OCI-LY1 (cell line): Measurements from ENCODE around the gene PKD1L1.

ENCODE experiments used
- H2AFZ ChIP-seq: fragments of 200-600 bp; sonication (generic), shearing (Covaris generic); 2 replicates; pipeline ENCODE4 v1.6.0; 2014; ENCODE audit warnings: antibody characterized with exemption, mild to moderate bottlenecking, low read length
- H3F3A ChIP-seq: fragments of 200-600 bp; sonication (generic), shearing (Covaris generic); 2 replicates; pipeline ENCODE4 v1.6.0; 2014; ENCODE audit warnings: mild to moderate bottlenecking, antibody characterized with exemption, low read length, moderate library complexity; ENCODE audit not compliant: insufficient read depth
- H3K27ac ChIP-seq: fragments of 200-600 bp; sonication (generic); 2 replicates; pipeline ENCODE4 v1.5.1; 2014; ENCODE audit warnings: low read length, mixed run types, mild to moderate bottlenecking, low read depth; ENCODE audit not compliant: poor library complexity, severe bottlenecking
- H3K27me3 ChIP-seq: fragments of 200-600 bp; sonication (generic); 2 replicates; pipeline ENCODE4 v1.6.0; 2014; ENCODE audit warnings: antibody characterized with exemption, mild to moderate bottlenecking, low read length, moderate library complexity; ENCODE audit not compliant: insufficient read depth
- H3K36me3 ChIP-seq: fragments of 200-600 bp; sonication (generic); 2 replicates; pipeline ENCODE4 v1.6.1; 2014; ENCODE audit warnings: mild to moderate bottlenecking, antibody characterized with exemption, low read length, moderate library complexity, mixed read lengths; ENCODE audit not compliant: insufficient read depth
- H3K4me1 ChIP-seq: fragments of 200-600 bp; sonication (generic); 2 replicates; pipeline ENCODE4 v1.5.1; 2014; ENCODE audit warnings: mild to moderate bottlenecking, low read length, moderate library complexity; ENCODE audit not compliant: insufficient read depth, severe bottlenecking
- H3K4me2 ChIP-seq: fragments of 200-600 bp; sonication (generic), shearing (Covaris generic); 2 replicates; pipeline ENCODE4 v1.6.1; 2014; ENCODE audit warnings: low read length
- H3K4me3 ChIP-seq: fragments of 200-600 bp; sonication (generic); 2 replicates; pipeline ENCODE4 v1.5.1; 2014; ENCODE audit warnings: low read length, low read depth, mild to moderate bottlenecking, mixed read lengths; ENCODE audit not compliant: poor library complexity, severe bottlenecking
- H3K79me2 ChIP-seq: fragments of 200-600 bp; shearing (Covaris generic); 2 replicates; pipeline ENCODE4 v1.6.1; 2016; ENCODE audit warnings: mixed run types, low read length, mixed read lengths; ENCODE audit not compliant: insufficient read depth
- H3K9ac ChIP-seq: fragments of 200-600 bp; sonication (generic), shearing (Covaris generic); 2 replicates; pipeline ENCODE4 v1.6.1; 2014; ENCODE audit warnings: mild to moderate bottlenecking, low read length, mixed read lengths
- H3K9me2 ChIP-seq: fragments of 200-600 bp; sonication (generic), shearing (Covaris generic); 2 replicates; pipeline ENCODE4 v1.6.1; 2014; ENCODE audit warnings: low read depth, mild to moderate bottlenecking, low read length, mixed read lengths
- H3K9me3 ChIP-seq: fragments of 200-600 bp; shearing (Covaris generic); 2 replicates; pipeline ENCODE4 v1.6.1; 2014; ENCODE audit warnings: low read length, mixed read lengths
- H4K20me1 ChIP-seq: fragments of 200-600 bp; sonication (generic), shearing (Covaris generic); 2 replicates; pipeline ENCODE4 v1.6.0; 2016; ENCODE audit warnings: mild to moderate bottlenecking, low read length; ENCODE audit not compliant: insufficient read depth
- EZH2 ChIP-seq: fragments of 200-600 bp; sonication (generic), shearing (Covaris generic); IDR thresholded peaks from 2 replicates; pipeline ENCODE4 v1.8.0; 2017; ENCODE audit warnings: borderline replicate concordance, mixed run types, mild to moderate bottlenecking, antibody characterized with exemption, low read length, moderate library complexity, mixed read lengths
- TF ChIP-seq, protein P1 (sequence below): fragments of 200-600 bp; sonication (generic), shearing (Covaris generic); IDR thresholded peaks from 2 replicates; pipeline ENCODE4 v1.5.1; 2017; ENCODE audit warnings: mild to moderate bottlenecking, antibody characterized with exemption, low read length, moderate library complexity, mixed read lengths

Gene PKD1L1

DNA sequence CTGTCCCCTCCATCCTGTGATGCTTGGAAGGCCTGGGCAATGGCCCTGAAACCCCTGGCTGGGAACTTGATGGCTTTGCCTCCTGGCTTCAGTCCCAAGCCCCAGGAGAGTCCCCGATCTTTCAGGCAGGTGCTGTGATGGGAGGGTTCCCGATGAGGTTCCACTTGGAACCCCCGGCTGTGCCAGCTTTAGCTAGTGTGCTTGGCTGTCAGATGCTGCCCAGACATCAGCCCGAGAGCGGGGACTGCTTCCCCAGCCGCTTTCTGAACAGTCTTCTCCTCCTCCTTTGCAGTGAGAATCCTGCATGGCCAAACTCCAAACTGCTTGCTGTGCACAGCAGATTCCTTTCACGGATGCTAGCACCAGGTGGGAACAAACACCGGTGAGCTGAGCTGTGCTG is 58.1 kb downstream of the PKD1L1 start:
- H3F3A ChIP-seq: no peaks in the 10 kb centered on the region
- peaks cover 16% of the 10 kb centered on the region; the same call in 1 of the 2 replicates for H3K27me3 ChIP-seq
- H3K9me2 ChIP-seq: no peaks in the 10 kb centered on the region
- no peaks in the 10 kb centered on the region for H3K4me1 ChIP-seq
- H3K27ac ChIP-seq: no peak overlapping the region
- no peak overlapping the region for H3K4me2 ChIP-seq
- H3K79me2 ChIP-seq: no peaks in the 10 kb centered on the region
- H3K36me3 ChIP-seq: no peaks in the 10 kb centered on the region
- H3K4me3 ChIP-seq: no peak overlapping the region
- no peaks in the 10 kb centered on the region for H4K20me1 ChIP-seq
- no peak for TF ChIP-seq EZH2
- TF ChIP-seq, protein P1, sequence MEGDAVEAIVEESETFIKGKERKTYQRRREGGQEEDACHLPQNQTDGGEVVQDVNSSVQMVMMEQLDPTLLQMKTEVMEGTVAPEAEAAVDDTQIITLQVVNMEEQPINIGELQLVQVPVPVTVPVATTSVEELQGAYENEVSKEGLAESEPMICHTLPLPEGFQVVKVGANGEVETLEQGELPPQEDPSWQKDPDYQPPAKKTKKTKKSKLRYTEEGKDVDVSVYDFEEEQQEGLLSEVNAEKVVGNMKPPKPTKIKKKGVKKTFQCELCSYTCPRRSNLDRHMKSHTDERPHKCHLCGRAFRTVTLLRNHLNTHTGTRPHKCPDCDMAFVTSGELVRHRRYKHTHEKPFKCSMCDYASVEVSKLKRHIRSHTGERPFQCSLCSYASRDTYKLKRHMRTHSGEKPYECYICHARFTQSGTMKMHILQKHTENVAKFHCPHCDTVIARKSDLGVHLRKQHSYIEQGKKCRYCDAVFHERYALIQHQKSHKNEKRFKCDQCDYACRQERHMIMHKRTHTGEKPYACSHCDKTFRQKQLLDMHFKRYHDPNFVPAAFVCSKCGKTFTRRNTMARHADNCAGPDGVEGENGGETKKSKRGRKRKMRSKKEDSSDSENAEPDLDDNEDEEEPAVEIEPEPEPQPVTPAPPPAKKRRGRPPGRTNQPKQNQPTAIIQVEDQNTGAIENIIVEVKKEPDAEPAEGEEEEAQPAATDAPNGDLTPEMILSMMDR: no peak
- no peak overlapping the region for H3K9ac ChIP-seq
- no peaks in the 10 kb centered on the region for H3K9me3 ChIP-seq
- no peak overlapping the region for H2AFZ ChIP-seq

DNA sequence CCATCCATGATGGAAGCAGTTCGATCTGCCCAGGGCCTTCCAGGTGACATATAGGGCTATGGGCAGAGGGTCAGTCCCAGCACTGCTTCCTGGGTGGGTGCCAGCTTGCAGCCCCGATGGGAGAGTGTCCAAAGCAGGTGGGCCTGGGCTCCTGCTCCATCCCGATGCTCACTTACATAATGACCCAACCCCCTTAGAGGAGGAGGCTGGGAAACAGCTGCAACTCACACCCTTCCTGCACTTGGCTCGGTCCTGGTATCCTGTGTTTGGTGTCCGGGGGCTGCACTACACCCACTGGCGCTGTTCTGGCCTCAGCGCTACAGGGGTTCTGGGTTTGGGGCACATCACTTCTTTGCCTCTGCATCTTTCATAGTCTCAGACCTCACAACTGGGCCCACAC is 58.5 kb downstream of the PKD1L1 start:
- TF ChIP-seq, protein P1: no peak
- TF ChIP-seq EZH2: no peak
- H3K36me3 ChIP-seq: no peaks in the 10 kb centered on the region

DNA sequence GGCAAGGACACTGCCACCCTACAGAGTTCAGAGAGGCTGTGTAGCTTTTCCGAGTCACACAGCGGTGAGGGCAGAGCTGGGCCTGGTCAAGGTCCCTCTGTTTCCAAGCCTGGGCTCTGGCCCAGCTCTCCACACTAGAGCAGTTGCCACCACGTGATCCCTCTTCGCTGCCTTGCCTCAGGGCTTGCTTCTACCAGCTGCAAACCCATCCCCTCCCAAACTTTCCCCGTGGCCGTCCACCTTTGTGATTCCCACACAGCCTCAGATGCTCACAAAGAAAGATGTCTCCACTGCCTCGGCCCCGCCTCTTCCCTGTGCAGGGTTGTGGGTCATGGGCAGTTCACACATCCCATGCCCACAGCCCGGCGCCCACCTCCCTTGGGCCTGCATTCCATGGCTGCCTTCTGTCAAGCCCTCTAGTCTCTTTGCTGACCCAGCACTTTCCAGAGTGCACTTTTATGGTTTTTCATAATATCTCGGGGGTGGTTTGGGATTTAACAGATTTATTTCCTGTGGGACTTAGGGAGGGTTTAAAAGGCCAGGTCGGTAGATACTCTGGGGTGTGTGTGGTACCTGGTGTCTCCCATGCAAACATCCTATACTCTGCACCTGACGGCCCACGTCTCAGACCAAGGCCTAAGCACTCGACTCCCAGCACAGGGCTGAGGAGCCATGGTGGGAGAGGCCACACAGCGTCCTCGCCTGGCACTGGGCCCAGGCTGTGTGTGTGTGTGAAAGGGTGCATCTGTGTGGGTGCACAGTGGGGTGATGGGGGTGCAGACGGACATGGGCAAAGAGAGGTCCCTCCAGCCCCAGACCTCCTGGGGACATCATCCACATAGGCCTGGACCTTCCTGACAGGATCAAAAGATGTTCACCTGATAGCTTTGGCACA is 59.6 kb downstream of the PKD1L1 start:
- Histone ChIP-seq H3K79me2 (no peaks in the 10 kb centered on the region), H4K20me1 (no peaks in the 10 kb centered on the region), H3K27me3 (peaks cover 16% of the 10 kb centered on the region; the same call in 1 of the 2 replicates), H3K36me3 (no peaks in the 10 kb centered on the region), H3K4me1 (no peaks in the 10 kb centered on the region), H3F3A (no peaks in the 10 kb centered on the region), H3K27ac (no peak overlapping the region), H3K4me2 (no peak overlapping the region), H2AFZ (no peak overlapping the region), H3K4me3 (no peak overlapping the region), H3K9me3 (no peaks in the 10 kb centered on the region), H3K9ac (no peak overlapping the region), H3K9me2 (no peaks in the 10 kb centered on the region)
- TF ChIP-seq, protein P1: no peak
- TF ChIP-seq EZH2: no peak

More for the DNA sequence above, 58.5 kb downstream of the PKD1L1 start:
- Histone ChIP-seq H3K27ac (no peak overlapping the region), H3K4me1 (no peaks in the 10 kb centered on the region), H3K9me2 (no peaks in the 10 kb centered on the region), H3K9ac (no peak overlapping the region), H3K79me2 (no peaks in the 10 kb centered on the region), H3F3A (no peaks in the 10 kb centered on the region), H3K4me3 (no peak overlapping the region), H3K4me2 (no peak overlapping the region), H4K20me1 (no peaks in the 10 kb centered on the region), H3K9me3 (no peaks in the 10 kb centered on the region), H2AFZ (no peak overlapping the region), H3K27me3 (peaks cover 16% of the 10 kb centered on the region; the same call in 1 of the 2 replicates)
